Neutrophil (primary cell): ENCODE results near the gene TSPAN9.

Source experiments
- H3K27ac ChIP-seq: fragments of 200-600 bp; sonication (generic); 2 replicates; pipeline ENCODE4 v1.5.1; 2016; ENCODE audit warnings: mild to moderate bottlenecking, moderate library complexity
- H3K27me3 ChIP-seq: fragments of 200-600 bp; sonication (generic); 2 replicates; pipeline ENCODE4 v1.6.0; 2016; ENCODE audit warnings: mild to moderate bottlenecking
- H3K36me3 ChIP-seq: fragments of 200-600 bp; sonication (generic); 2 replicates; pipeline ENCODE4 v1.5.1; 2017
- H3K4me1 ChIP-seq, 2 experiments: fragments of 200-600 bp in 1 of 2; sonication (generic) in 1 of 2; 1 replicate in 1 of 2; 2 replicates in 1 of 2; pipeline versions ENCODE4 v1.5.1 to v1.6.1; 2013 to 2016; ENCODE audit warnings: low read depth in 1 of 2, low read length in 1 of 2, mild to moderate bottlenecking in 1 of 2, moderate library complexity in 1 of 2; ENCODE audit not compliant: control insufficient read depth in 1 of 2, insufficient read depth in 1 of 2
- H3K4me3 ChIP-seq, 2 experiments: fragments of 200-600 bp in 1 of 2; sonication (generic) in 1 of 2; 1 replicate in 1 of 2; 2 replicates in 1 of 2; pipeline ENCODE4 v1.5.1; 2013 to 2016; ENCODE audit warnings: low read depth in 1 of 2, low read length in 1 of 2, mild to moderate bottlenecking in 1 of 2, moderate library complexity in 1 of 2
- H3K9me3 ChIP-seq: fragments of 200-600 bp; sonication (generic); 2 replicates; pipeline ENCODE4 v1.5.1; 2016
- TF ChIP-seq, protein P1 (sequence below): fragments of 200-600 bp; sonication (generic); IDR thresholded peaks from 2 replicates; pipeline ENCODE4 v1.5.1; 2016; ENCODE audit warnings: antibody characterized with exemption

Gene TSPAN9

DNA sequence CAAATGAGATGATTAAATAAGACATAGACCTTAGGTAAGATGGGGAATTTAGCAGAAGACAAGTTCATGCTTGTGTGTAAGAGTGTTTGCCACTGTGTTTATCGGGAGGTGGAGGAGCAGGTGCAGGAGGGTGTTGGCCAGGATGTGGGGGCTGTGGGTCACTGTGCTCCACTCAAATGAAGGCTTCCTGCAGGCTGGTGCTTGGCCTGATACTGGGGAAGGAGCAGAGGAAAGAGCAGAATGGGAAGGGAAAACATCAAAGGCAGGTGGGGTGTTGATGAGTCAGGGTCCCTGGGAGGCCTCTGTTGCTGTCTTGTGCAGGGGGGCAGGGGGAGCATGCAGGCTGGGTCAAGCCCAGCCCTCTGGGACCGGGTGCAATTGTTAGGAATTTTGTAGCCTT, 126.5 kb downstream of the TSPAN9 start:
- Histone ChIP-seq H3K4me1 (no peaks in the 10 kb centered on the region), H3K4me3 (no peak overlapping the region), H3K9me3 (no peaks in the 10 kb centered on the region), H3K36me3 (no peaks in the 10 kb centered on the region), H3K27ac (no peak overlapping the region), H3K27me3 (peaks cover 80% of the 10 kb centered on the region)
- TF ChIP-seq, protein P1, sequence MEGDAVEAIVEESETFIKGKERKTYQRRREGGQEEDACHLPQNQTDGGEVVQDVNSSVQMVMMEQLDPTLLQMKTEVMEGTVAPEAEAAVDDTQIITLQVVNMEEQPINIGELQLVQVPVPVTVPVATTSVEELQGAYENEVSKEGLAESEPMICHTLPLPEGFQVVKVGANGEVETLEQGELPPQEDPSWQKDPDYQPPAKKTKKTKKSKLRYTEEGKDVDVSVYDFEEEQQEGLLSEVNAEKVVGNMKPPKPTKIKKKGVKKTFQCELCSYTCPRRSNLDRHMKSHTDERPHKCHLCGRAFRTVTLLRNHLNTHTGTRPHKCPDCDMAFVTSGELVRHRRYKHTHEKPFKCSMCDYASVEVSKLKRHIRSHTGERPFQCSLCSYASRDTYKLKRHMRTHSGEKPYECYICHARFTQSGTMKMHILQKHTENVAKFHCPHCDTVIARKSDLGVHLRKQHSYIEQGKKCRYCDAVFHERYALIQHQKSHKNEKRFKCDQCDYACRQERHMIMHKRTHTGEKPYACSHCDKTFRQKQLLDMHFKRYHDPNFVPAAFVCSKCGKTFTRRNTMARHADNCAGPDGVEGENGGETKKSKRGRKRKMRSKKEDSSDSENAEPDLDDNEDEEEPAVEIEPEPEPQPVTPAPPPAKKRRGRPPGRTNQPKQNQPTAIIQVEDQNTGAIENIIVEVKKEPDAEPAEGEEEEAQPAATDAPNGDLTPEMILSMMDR: no peak

DNA sequence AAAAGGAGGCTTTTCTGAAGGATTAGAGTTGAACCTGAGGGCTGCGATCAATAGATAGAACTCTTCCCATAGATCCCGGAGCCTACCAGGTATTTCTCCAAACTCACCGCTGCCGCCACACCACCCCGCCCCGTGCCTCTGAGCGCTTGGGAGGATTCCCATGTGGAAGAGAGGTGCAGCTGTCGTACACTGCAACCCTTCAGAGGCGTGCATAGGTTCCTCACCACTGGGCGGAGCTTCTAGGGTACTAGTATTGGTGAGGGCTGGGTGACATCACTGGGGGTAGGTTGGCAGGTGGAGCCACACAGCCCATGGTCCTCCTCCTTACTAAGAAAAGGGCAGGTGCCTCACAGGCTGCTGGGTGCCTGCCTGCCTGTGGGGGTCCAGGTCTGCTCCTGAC, 127.0 kb downstream of the TSPAN9 start:
- no peak overlapping the region for H3K27ac ChIP-seq
- TF ChIP-seq, protein P1: no peak
- no peaks in the 10 kb centered on the region for H3K36me3 ChIP-seq
- H3K4me3 ChIP-seq: no peak overlapping the region
- peaks cover 75% of the 10 kb centered on the region for H3K27me3 ChIP-seq
- no peaks in the 10 kb centered on the region for H3K9me3 ChIP-seq
- no peaks in the 10 kb centered on the region for H3K4me1 ChIP-seq

DNA sequence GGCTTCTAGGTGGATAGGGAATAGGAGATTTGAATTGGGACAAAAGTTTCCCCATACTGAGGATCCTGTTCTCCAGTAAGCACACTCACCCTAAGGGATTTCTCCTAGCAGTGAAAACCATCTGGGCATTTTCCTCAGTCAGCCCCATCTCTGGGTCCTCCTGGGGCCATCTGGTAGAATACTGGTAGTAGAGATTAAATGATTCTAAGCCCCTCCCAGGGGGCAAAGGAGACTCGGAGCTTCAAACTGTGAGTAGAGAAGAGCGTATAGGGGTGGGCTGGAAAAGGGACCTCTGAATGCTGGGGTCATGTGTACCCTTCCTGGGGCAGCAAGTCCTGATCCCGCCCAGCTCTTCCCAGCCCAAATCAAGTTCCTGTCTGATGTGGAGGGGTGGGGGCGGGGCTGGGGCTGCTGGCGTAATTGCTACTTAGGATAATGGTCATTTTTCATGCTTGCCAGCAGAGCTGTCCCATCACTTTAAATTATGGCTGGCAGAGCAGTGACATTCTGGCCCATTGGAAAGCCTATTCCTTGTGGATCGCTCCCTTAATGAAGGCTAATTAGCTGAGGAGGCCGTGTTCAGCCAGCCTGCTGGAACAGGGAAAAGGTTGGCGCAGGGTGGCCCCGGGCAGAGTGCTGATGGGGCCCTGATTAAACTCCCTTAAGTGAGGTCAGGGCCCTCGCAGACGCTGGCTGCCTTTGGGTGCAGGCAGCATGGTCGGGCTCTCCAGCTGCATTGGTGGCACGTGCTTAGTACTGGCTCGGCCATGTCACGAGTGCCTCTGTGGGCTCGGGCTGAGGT, 127.8 kb downstream of the TSPAN9 start:
- Histone ChIP-seq H3K4me1 (no peaks in the 10 kb centered on the region), H3K9me3 (no peaks in the 10 kb centered on the region), H3K36me3 (no peaks in the 10 kb centered on the region), H3K27me3 (peaks cover 67% of the 10 kb centered on the region), H3K4me3 (no peak overlapping the region), H3K27ac (no peak overlapping the region)
- TF ChIP-seq, protein P1: no peak

DNA sequence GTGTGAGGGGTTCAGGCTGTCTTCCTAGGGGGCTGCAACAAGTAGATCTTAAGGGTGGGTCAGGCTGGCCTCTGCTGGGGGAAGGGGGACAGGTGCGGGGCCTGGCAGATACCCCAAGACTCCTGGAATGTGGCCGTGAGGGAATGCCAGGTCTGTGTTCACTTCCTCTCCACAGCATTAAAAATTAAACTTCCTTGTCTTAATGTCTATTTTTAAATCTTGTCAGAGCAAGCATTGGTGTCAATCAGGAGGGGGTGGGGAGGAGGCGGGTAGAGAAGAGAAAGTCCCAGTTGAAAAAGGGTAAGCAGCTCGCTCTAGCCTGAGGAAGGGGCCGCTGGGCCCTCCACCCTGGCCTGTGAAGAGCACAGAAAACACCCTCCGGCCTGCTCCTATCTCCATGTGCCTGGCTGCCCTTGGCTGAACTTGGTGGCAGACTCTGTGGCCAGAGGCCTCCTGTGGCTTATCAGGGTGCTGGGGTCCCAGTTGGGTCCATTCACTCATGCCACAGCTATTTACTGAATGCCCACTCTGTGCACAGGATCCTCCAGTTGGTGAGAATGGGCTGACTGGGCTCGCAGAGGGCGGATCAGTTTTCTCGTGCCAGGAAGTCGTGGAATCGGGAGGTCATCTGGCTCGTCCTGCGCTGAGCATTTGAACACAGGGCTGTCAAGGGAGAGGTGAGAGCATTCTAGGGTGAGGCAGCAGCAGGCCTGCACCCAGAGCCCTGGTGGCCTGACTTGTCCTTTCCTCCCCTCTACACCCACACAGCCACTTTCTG, 128.8 kb downstream of the TSPAN9 start:
- H3K27me3 ChIP-seq: peaks cover 62% of the 10 kb centered on the region
- no peaks in the 10 kb centered on the region for H3K9me3 ChIP-seq
- H3K27ac ChIP-seq: no peak overlapping the region
- no peaks in the 10 kb centered on the region for H3K4me1 ChIP-seq
- H3K36me3 ChIP-seq: no peaks in the 10 kb centered on the region
- no peak overlapping the region for H3K4me3 ChIP-seq
- TF ChIP-seq, protein P1: no peak

DNA sequence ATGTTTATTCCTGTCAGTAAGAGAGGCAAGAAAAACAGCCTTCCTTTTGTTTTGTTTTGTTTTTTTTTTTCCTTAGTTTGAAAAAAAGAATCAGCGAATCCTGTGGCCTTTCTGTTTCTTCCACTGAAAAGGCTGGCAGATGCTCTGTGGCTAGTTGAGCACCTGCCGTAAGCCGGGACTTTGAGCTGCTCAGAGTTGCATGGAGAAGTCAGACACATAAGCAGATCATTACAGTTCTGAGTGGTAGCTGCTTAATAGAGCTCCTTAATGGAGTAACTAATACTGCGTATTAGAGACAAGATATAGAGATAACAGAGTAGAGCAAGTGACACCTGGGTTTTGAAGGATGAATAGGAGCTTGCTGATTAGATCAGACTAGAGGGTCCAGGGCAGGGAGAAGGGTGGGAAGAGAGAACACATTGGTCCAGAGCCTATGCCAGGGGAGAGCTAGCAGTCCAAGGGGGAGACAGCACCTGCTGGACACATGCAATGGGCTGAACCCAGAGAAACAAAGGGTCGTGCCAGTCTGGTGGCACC, 129.4 kb downstream of the TSPAN9 start:
- Histone ChIP-seq H3K27ac (no peak overlapping the region), H3K4me3 (no peak overlapping the region)

More for the DNA sequence above, 129.4 kb downstream of the TSPAN9 start:
- Histone ChIP-seq H3K9me3 (no peaks in the 10 kb centered on the region), H3K4me1 (no peaks in the 10 kb centered on the region), H3K27me3 (peaks cover 56% of the 10 kb centered on the region), H3K36me3 (no peaks in the 10 kb centered on the region)
- TF ChIP-seq, protein P1: no peak
